GM18867 (cell line): Measurements from ENCODE around the gene TEX44.
"Not testable (repeated sequence)": the region's sequence is repeated elsewhere in the genome, so short reads cannot be mapped to it uniquely, and the experiment has no call there.

Experiments
- ATAC-seq: cut with Tn5 transposase; IDR thresholded peaks from one replicate; pipeline ENCODE4 v1.9.1; 2021; ENCODE audit warnings: mild to moderate bottlenecking, moderate library complexity; ENCODE audit not compliant: unreplicated experiment

TEX44 gene

GRCh38 chr2:231592636-231593145, at the start of gene TEX44:
Gene TEX44, plus strand, starts transcription at chr2:231592864. Its CDS starts 88 bp downstream, at chr2:231592952.
- ATAC-seq = no peak

- ATAC-seq = peak; percentile 99
Observed at GRCh38 chr2:231545105-231545902, 47.4 kb upstream of the TEX44 start.

- no peak for ATAC-seq
Observed at GRCh38 chr2:231546014-231546715, 46.5 kb upstream of the TEX44 start.

GRCh38 chr2:231547315-231548110, 45.2 kb upstream of the TEX44 start:
- ATAC-seq = no peak

GRCh38 chr2:231548752-231549151, 43.9 kb upstream of the TEX44 start:
- no peak for ATAC-seq

GRCh38 chr2:231549446-231550239, 43.0 kb upstream of the TEX44 start:
- no peak for ATAC-seq

GRCh38 chr2:231552752-231553151, 39.9 kb upstream of the TEX44 start:
- no peak for ATAC-seq

GRCh38 chr2:231554327-231554726, 38.3 kb upstream of the TEX44 start:
- ATAC-seq = no peak

- ATAC-seq = no peak
Observed at GRCh38 chr2:231554748-231555545, 37.7 kb upstream of the TEX44 start.

- not testable (repeated sequence) for ATAC-seq
Observed at GRCh38 chr2:231556496-231556895, 36.2 kb upstream of the TEX44 start.

GRCh38 chr2:231556981-231557380, 35.7 kb upstream of the TEX44 start:
- no peak for ATAC-seq

- ATAC-seq = peak; percentile 74
Observed at GRCh38 chr2:231557571-231558217, 35.0 kb upstream of the TEX44 start.

- ATAC-seq = no peak
Observed at GRCh38 chr2:231563378-231563961, 29.2 kb upstream of the TEX44 start.

- no peak for ATAC-seq
Observed at GRCh38 chr2:231565887-231566594, 26.6 kb upstream of the TEX44 start.

- ATAC-seq = no peak
Observed at GRCh38 chr2:231567159-231567558, 25.5 kb upstream of the TEX44 start.

GRCh38 chr2:231568098-231568784, 24.4 kb upstream of the TEX44 start:
- ATAC-seq = no peak

GRCh38 chr2:231568785-231569435, 23.8 kb upstream of the TEX44 start:
- no peak for ATAC-seq
